GM10248 (cell line): ENCODE measurements around the gene RUNX2.

ENCODE experiments used
- CTCF ChIA-PET: fragments of 300-600 bp; sonication (Branson Sonifier 250); formaldehyde crosslinking; extraction: SDS; loops from one replicate; lab custom pipeline; 2021; ENCODE audit warnings: antibody characterized with exemption; lab: Yijun Ruan, JAX
- POLR2A ChIA-PET: fragments of 350-650 bp; sonication (Branson Sonifier 250); formaldehyde crosslinking; extraction: SDS; loops from one replicate; lab custom pipeline; 2020; ENCODE audit warnings: antibody characterized with exemption; lab: Yijun Ruan, JAX
- DNase-seq: peaks from one replicate; pipeline ENCODE4 v3.0.0; 2012; ENCODE audit errors: extremely low spot score
- CTCF ChIP-seq: IDR thresholded peaks from 2 replicates; pipeline ENCODE4 v1.5.1; 2012; ENCODE audit warnings: mild to moderate bottlenecking, low read depth; ENCODE audit errors: extremely low read depth, missing control alignments, control extremely low read depth

Gene RUNX2

GRCh38 chr6:45605971-45606370 is 277.8 kb downstream of the RUNX2 start:
- no peak for TF ChIP-seq CTCF
- ChIA-PET POLR2A (no interaction called here), CTCF (interaction anchor here (1.2 to 2.1 kb wide), 2 partner anchors 10 to 1130 kb away, joined by 3 to 8 read pairs; no protein-coding TSS in a partner anchor)
- DNase-seq = no peak

- no peak for DNase-seq
- CTCF ChIA-PET = interaction anchor here (2.1 kb wide), 1 partner anchor 9 kb away, joined by 8 read pairs; no protein-coding TSS in a partner anchor
- POLR2A ChIA-PET = no interaction called here
Measured at GRCh38 chr6:45606831-45607400, 278.8 kb downstream of the RUNX2 start.

GRCh38 chr6:45607798-45608197 is 279.7 kb downstream of the RUNX2 start:
- DNase-seq = no peak
- CTCF ChIA-PET = interaction anchor here (1.0 to 2.1 kb wide), 2 partner anchors 8 to 10 kb away, joined by 3 to 8 read pairs; no protein-coding TSS in a partner anchor
- POLR2A ChIA-PET = no interaction called here
- no peak for TF ChIP-seq CTCF

More at GRCh38 chr6:45606831-45607400, 278.8 kb downstream of the RUNX2 start:
- no peak for TF ChIP-seq CTCF

GRCh38 chr6:45608252-45608913 is 280.3 kb downstream of the RUNX2 start:
- CTCF ChIA-PET = interaction anchor here (1.0 kb wide), 1 partner anchor 9 kb away, joined by 3 read pairs; no protein-coding TSS in a partner anchor

GRCh38 chr6:45609141-45609638 is 281.1 kb downstream of the RUNX2 start:
- ChIA-PET POLR2A (no interaction called here), CTCF (no interaction called here)
- no peak for DNase-seq
- no peak for TF ChIP-seq CTCF

More at GRCh38 chr6:45608252-45608913, 280.3 kb downstream of the RUNX2 start:
- POLR2A ChIA-PET = no interaction called here
- TF ChIP-seq CTCF = no peak
- DNase-seq = no peak

GRCh38 chr6:45610374-45610773 is 282.2 kb downstream of the RUNX2 start:
- no peak for DNase-seq
- POLR2A ChIA-PET = no interaction called here
- no peak for TF ChIP-seq CTCF
- CTCF ChIA-PET = interaction anchor here (0.7 kb wide), 1 partner anchor 53 kb away, joined by 3 read pairs; no protein-coding TSS in a partner anchor
